Mesodermal cell (in vitro differentiated cells): ENCODE results near the gene UBE2H.
"Not testable (repeated sequence)": the region's sequence is repeated elsewhere in the genome, so short reads cannot be mapped to it uniquely, and the experiment has no call there.

ENCODE experiments used
- H3K27ac ChIP-seq: 2 replicates; pipeline ENCODE4 v1.7.0; 2013; ENCODE audit warnings: mild to moderate bottlenecking, low read depth, low read length, moderate library complexity; ENCODE audit not compliant: severe bottlenecking
- H3K36me3 ChIP-seq: 2 replicates; pipeline ENCODE4 v1.7.1; 2013; ENCODE audit warnings: mild to moderate bottlenecking, low read length, moderate library complexity; ENCODE audit not compliant: control insufficient read depth, insufficient read depth
- H3K4me1 ChIP-seq: one replicate; pipeline ENCODE4 v1.7.1; 2013; ENCODE audit warnings: mild to moderate bottlenecking, low read length; ENCODE audit not compliant: insufficient read depth, control insufficient read depth, poor library complexity, severe bottlenecking
- H3K4me3 ChIP-seq: 2 replicates; pipeline ENCODE4 v1.7.0; 2013; ENCODE audit warnings: low read length, control low read depth, mild to moderate bottlenecking; ENCODE audit not compliant: insufficient read depth, poor library complexity, severe bottlenecking; ENCODE audit errors: extremely low read depth
- H3K9me3 ChIP-seq: 2 replicates; pipeline ENCODE4 v1.7.1; 2013; ENCODE audit warnings: mild to moderate bottlenecking, low read length, moderate library complexity; ENCODE audit not compliant: control insufficient read depth
- WGBS, 2 experiments: methylation state at CpG; one replicate each; pipeline ENCODE4 v1.1.5; 2013; ENCODE audit warnings: missing lambda C conversion rate in 2 of 2; ENCODE audit not compliant: insufficient coverage in 2 of 2; 5-methylcytosine and 5-hydroxymethylcytosine counted together

The UBE2H gene

DNA sequence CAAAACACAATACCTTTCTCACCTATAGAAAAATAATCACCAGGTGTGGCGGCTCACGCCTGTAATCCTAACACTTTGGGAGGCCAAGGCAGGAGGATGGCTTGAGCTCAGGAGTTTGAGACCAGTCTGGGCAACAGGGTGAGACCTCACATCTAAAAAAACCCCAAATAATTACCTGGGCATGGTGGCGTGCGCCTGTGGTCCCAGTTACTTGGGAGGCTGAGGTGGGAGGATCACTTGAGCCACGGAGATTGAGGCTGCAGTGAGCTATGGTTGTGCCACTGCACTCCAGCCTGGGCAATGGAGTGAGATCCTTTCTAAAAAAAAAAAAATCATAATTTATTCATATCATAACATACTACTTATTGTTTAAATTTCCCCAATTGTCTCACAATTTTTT lies 129.6 kb downstream of the UBE2H start:
- H3K27ac ChIP-seq, H3K4me1 ChIP-seq, H3K9me3 ChIP-seq, H3K36me3 ChIP-seq, H3K4me3 ChIP-seq: not testable (repeated sequence)
- WGBS, 2 experiments = 86 to 92% methylated on average over 2 to 4 of the region's 5 CpGs

DNA sequence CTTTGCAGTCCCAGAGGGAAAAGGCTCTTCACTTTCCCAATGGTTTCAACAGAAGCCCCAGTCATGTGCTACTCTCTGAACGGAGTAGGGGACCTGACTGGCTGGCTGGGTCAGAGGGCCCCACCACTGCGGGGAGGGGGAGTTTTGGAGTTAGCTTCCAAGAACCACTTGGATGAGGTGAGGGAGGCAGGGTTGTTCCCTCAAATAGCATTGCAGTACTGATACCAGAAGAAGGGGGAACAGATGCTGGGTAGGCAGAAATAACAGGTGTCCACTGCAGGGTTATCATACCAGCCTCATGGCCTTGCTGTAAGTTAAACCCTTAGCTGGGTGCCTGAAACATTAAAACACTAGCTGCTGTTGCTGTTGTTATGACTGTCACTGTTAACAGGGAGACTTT lies 131.3 kb downstream of the UBE2H start:
- Histone ChIP-seq H3K9me3 (peaks cover 3% of the 10 kb centered on the region), H3K36me3 (no peaks in the 10 kb centered on the region), H3K27ac (no peak overlapping the region), H3K4me1 (no peaks in the 10 kb centered on the region), H3K4me3 (no peak overlapping the region)
- WGBS, 2 experiments = no CpG with 5 or more reads among the region's 2 CpGs

DNA sequence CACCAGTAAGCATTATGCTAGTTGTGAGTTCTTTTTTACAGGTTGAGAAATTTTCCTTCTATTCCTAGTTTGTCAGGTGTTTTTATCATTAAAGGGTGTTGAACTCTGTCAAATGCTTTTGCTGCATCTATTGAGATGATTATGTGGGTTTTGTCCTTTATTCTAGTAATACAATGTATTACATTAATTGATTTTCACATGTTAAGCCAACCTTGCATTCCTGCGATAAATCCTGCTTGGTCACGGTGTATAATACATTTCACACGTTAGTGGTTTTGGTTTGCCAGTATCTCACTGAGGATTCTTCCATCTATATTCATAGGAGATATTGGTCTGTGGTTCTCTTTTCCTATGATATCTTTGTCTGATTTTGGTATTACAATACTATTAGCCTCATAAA lies 136.0 kb downstream of the UBE2H start:
- Histone ChIP-seq H3K36me3 (no peaks in the 10 kb centered on the region), H3K9me3 (peaks cover 8% of the 10 kb centered on the region), H3K4me1 (no peaks in the 10 kb centered on the region), H3K4me3 (no peak overlapping the region), H3K27ac (no peak overlapping the region)
- 100% methylated on average over 2 of the region's 3 CpGs; no CpG with 5 or more reads in 1 of the 2 experiments for WGBS, 2 experiments

DNA sequence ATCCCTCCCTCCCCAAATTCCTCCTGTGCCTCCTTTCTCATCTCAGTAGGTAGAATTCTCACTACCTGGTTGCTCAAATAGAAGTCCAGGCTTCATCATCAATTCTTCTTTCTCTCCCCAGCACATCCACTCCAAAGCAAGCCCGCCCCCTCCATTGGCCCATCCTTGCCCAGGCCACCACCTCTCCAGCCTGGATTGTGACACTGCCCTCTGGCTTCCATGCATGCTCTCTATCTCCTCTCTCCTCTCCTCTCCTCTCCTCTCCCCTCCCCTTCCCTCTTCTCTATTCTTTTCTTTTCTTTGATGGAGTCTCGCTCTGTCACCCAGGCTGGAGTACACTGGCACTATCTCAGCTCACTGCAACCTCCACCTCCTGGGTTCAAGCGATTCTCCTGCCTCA lies 144.9 kb downstream of the UBE2H start:
- H3K4me3 ChIP-seq = no peak overlapping the region
- no peaks in the 10 kb centered on the region for H3K4me1 ChIP-seq
- H3K9me3 ChIP-seq = no peaks in the 10 kb centered on the region
- no peaks in the 10 kb centered on the region for H3K36me3 ChIP-seq
- no peak overlapping the region for H3K27ac ChIP-seq
- 94 to 95% methylated on average over 2 to 3 of the region's 3 CpGs for WGBS, 2 experiments

DNA sequence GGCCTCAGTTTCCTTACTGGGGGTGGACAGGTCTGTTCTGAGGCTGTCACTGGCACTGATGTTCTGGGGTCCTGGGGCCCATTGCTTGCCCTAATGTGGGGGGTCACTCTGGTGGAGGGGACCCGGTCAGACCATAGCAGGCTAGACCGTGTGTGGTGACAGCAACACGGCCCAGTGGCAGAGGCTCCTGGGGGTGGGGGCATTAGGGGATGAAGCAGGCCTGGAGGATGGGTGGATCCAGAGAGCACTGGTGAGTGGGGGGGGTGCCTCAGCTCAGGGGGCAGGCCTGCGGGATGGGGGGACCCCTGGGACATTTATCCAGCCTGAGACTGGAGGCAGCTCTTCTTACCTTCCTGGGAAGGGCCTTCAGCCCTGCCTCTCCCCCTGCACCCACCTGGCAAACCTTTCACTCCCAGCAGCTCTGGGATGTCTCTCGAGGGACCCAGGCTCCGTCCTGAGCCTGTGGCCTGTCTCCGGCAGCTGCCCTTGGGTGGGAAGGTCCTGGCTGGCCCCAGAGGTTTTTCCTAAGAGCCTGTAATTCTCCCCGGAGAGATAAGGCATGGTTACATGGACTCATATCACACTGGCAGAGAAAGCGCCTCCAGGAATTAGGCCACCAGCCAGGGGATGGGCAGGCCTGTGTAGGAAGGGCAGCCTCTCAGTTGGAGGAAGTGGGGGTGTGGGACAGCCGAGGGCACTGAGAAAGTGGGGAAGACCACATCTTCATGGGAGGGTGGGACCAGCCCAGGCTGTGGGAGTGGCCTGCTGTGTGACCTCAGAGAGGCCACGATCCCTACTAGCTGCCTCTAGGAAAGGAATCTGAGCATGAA lies 147.7 kb downstream of the UBE2H start:
- Histone ChIP-seq H3K9me3 (no peaks in the 10 kb centered on the region), H3K36me3 (no peaks in the 10 kb centered on the region), H3K27ac (no peak overlapping the region), H3K4me3 (no peak overlapping the region), H3K4me1 (no peaks in the 10 kb centered on the region)
- 81 to 92% methylated on average over 5 to 6 of the region's 11 CpGs for WGBS, 2 experiments

DNA sequence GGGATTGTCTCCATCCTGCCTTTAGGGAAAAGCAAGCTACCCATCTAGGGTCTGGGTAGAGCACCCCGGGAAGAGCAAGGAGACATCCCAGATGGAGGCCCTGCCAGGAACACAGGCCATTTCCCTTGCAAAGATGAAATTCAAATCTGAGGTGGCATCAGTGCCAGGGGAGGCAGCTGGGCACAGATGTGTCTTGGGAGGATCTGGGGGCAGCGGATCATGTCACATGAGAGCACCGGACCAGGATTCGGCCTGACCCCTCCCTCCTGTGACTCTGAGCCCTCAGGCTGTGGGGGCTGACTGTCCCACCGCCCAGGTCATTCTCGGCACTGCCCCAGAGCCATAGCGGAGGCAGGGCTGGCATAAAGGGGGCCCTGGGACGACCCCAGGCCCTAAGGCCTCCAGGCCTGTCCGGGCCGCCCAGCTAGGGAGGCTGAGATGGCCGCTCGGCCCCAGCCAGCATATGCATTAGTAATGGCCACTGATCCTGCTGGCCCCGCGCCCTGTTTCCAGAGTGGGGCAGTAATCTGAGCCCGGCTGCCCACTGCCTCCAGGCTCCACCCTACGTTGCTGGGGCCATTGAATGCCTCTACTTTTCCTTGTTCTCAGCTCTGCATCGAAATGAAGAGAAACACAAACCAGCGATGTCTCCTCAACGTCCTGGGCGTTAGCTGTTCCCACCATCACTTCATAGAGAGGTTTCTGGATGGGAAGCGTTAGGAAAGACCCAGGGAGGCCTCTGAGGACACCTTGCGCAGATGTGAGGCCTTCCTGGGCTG lies 148.5 kb downstream of the UBE2H start:
- H3K36me3 ChIP-seq = no peaks in the 10 kb centered on the region
- no peaks in the 10 kb centered on the region for H3K9me3 ChIP-seq
- no peak overlapping the region for H3K4me3 ChIP-seq
- 86 to 94% methylated on average over 19 to 21 of the region's 22 CpGs for WGBS, 2 experiments
- H3K27ac ChIP-seq = no peak overlapping the region
- H3K4me1 ChIP-seq = no peaks in the 10 kb centered on the region

DNA sequence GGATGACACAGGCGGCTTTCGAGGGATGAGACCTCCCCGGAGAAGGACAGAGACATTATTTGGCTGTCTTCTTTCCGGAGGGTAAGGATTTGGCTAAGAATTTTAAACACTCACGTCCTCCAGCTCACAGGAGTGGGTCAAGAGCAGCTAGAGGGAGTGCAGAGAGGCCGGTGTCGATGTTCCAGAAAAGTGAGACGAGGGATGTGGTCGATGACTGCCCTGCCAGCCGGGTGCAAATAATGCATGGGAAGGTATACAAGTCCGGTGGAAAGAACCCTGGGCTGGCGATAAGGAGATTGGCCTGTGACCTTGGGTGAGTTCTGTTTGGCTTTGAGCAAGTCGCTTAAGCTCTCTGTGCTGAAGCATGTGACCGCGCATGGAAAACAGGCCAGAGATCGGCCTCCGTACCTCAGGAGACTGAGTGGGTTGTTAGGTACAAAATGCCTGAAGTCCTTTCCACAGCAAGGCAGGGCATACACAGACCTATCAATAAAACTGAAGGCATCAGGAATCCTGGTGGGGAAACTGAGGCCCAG lies 149.1 kb downstream of the UBE2H start:
- no peak overlapping the region for H3K4me3 ChIP-seq
- no peaks in the 10 kb centered on the region for H3K4me1 ChIP-seq
- H3K27ac ChIP-seq = no peak overlapping the region
- no peaks in the 10 kb centered on the region for H3K9me3 ChIP-seq
- H3K36me3 ChIP-seq = no peaks in the 10 kb centered on the region
- 91 to 94% methylated on average over 13 to 15 of the region's 17 CpGs for whole genome bisulfite sequencing, 2 experiments

DNA sequence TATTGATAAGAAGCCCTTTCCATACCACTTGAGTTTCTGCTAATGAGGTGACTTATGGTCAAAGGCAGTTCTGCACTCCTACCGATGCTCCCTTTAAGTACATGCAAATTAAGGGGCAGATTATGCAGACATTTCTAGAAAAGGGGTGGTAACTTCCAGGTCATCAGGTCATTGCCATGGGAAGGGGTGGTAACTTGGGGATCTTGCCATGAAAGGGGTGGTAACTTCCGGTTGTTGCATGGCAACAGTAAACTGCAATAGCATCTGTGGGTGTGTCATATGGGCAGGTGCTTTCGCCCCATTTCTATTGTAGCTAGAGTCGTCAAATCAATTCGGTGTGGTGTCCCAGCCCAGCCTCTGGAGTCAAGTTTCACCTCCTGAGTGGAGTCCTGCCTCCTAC lies 150.9 kb downstream of the UBE2H start:
- Histone ChIP-seq H3K36me3 (no peaks in the 10 kb centered on the region), H3K4me3 (no peak overlapping the region), H3K9me3 (no peaks in the 10 kb centered on the region), H3K27ac (no peak overlapping the region), H3K4me1 (no peaks in the 10 kb centered on the region)
- 63 to 85% methylated on average over 5 of the region's 5 CpGs for WGBS, 2 experiments

DNA sequence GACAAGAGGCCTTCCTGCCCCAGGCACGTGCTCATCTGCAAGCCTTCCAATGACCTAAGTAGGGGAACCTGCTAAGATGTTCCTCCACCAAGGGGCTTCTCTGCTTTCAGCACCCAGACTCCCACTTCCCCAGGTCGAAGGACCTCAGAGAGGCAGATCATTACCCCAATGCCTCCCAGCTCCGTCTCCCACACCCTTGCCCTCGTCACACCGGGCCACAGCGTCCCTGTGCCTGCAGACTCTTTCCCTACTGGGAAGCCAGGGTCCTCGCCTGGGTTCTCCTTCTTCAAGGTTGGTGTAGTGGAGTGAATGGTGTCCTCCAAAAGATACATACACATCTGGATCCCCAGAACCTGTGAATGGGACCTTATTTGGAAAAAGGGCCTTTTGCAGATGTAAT lies 151.9 kb downstream of the UBE2H start:
- Histone ChIP-seq H3K4me3 (no peak overlapping the region), H3K27ac (no peak overlapping the region), H3K4me1 (no peaks in the 10 kb centered on the region), H3K36me3 (no peaks in the 10 kb centered on the region), H3K9me3 (no peaks in the 10 kb centered on the region)
- 89 to 93% methylated on average over 2 to 3 of the region's 7 CpGs for WGBS, 2 experiments

DNA sequence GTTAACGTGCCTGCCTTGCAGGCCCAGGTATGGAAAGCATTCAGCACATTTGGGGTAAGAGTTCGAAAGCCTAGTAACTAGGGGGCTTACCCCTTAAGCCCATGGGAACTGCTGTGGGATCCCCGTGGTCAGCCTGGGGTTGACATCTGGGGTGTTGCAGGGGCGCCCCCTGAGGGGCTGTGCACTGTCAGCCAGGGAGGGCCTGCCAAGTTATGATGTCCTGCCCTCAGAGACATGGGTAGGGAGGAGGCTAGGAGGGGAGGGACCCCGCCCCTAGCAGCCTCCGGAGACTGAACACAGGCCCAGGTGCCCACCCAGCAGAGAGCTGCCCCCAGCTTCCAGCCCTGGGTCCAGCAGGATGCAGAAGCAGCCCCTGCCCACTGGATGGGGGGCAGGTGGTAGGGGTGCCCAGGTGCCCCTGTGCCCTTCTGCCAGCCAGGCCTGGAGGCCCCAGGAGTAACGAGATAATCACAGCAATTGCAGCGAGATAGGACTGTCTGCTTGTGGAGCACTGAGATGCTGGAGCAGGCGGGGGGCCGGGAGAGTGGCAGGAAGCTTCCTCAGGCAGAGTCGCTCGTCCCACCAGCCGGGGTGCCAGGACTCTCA lies 153.3 kb downstream of the UBE2H start:
- H3K4me3 ChIP-seq = no peak overlapping the region
- WGBS, 2 experiments = 77 to 93% methylated on average over 8 to 11 of the region's 13 CpGs
- H3K4me1 ChIP-seq = no peaks in the 10 kb centered on the region

More for the DNA sequence above, 153.3 kb downstream of the UBE2H start:
- Histone ChIP-seq H3K27ac (no peak overlapping the region), H3K36me3 (no peaks in the 10 kb centered on the region), H3K9me3 (no peaks in the 10 kb centered on the region)
